Cardiac muscle cell (in vitro differentiated cells and primary cell): ENCODE data around the gene OSBPL9. TPM values are rescaled to one million over a fixed set of nuclear protein-coding genes. Genes with fewer than 3 reads are reported as not detected.
A peak's percentile ranks its signal among the peaks of the same experiment; 100 is the strongest.
"Not testable (repeated sequence)": the region's sequence is repeated elsewhere in the genome, so short reads cannot be mapped to it uniquely, and the experiment has no call there.

Source experiments
- DNase-seq, 2 donors: peaks; one replicate each; pipeline versions ENCODE4 v3.0.0 to v3.0.0-alpha.2; 2010 to 2017; ENCODE audit warnings: low read depth in 1 of 2, low spot score in 1 of 2
- H3K27ac ChIP-seq: fragments of 200-600 bp; sonication (generic); 2 replicates; pipeline ENCODE4 v1.5.1; 2016
- H3K27me3 ChIP-seq: fragments of 200-600 bp; sonication (generic); 2 replicates; pipeline ENCODE4 v1.6.0; 2016; ENCODE audit warnings: control low read depth
- H3K36me3 ChIP-seq: fragments of 200-600 bp; sonication (generic); 2 replicates; pipeline ENCODE4 v1.5.1; 2016; ENCODE audit warnings: control low read depth
- H3K4me1 ChIP-seq: fragments of 200-600 bp; sonication (generic); 2 replicates; pipeline ENCODE4 v1.8.1; 2017; ENCODE audit warnings: low read depth, mild to moderate bottlenecking, mixed run types
- H3K4me3 ChIP-seq: fragments of 200-600 bp; sonication (generic); 2 replicates; pipeline ENCODE4 v1.5.1; 2016; ENCODE audit warnings: mild to moderate bottlenecking
- H3K9me3 ChIP-seq: fragments of 200-600 bp; sonication (generic); 2 replicates; pipeline ENCODE4 v1.5.1; 2017; ENCODE audit warnings: low read depth, mild to moderate bottlenecking, control low read depth
- polyA plus RNA-seq: library from polyadenylated mRNA; unstranded; fragments of >200 nt; fragmentation: Nextera tagmentation; extraction: Ambion mirVana; gene quantifications from 2 replicates; pipeline ENCODE4 v1.2.1, GENCODE V29; 2016
- total RNA-seq: library from RNA; depleted of rRNA; stranded (reverse); fragments of >200 nt; gene quantifications from 2 replicates; pipeline ENCODE4 v1.2.3, GENCODE V29; 2016
- TF ChIP-seq, protein P1 (sequence below): IDR thresholded peaks from 2 replicates; pipeline ENCODE4 v1.5.1; 2012; ENCODE audit warnings: low read depth, mild to moderate bottlenecking, low read length

Gene OSBPL9
- total and polyA plus RNA-seq, 2 experiments from 2014 or later: 103 to 104 TPM

GRCh38 chr1:51607681-51608095 lies 9.2 kb upstream of the OSBPL9 start:
- no peaks in the 10 kb centered on the region for H3K9me3 ChIP-seq
- TF ChIP-seq, protein P1, sequence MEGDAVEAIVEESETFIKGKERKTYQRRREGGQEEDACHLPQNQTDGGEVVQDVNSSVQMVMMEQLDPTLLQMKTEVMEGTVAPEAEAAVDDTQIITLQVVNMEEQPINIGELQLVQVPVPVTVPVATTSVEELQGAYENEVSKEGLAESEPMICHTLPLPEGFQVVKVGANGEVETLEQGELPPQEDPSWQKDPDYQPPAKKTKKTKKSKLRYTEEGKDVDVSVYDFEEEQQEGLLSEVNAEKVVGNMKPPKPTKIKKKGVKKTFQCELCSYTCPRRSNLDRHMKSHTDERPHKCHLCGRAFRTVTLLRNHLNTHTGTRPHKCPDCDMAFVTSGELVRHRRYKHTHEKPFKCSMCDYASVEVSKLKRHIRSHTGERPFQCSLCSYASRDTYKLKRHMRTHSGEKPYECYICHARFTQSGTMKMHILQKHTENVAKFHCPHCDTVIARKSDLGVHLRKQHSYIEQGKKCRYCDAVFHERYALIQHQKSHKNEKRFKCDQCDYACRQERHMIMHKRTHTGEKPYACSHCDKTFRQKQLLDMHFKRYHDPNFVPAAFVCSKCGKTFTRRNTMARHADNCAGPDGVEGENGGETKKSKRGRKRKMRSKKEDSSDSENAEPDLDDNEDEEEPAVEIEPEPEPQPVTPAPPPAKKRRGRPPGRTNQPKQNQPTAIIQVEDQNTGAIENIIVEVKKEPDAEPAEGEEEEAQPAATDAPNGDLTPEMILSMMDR: no peak
- H3K4me3 ChIP-seq: no peak overlapping the region
- H3K36me3 ChIP-seq: no peaks in the 10 kb centered on the region
- H3K27me3 ChIP-seq: no peaks in the 10 kb centered on the region
- DNase-seq: peak in 1 of 2 donors; percentile 52
- H3K27ac ChIP-seq: no peak overlapping the region
- peaks cover 2% of the 10 kb centered on the region for H3K4me1 ChIP-seq

DNA sequence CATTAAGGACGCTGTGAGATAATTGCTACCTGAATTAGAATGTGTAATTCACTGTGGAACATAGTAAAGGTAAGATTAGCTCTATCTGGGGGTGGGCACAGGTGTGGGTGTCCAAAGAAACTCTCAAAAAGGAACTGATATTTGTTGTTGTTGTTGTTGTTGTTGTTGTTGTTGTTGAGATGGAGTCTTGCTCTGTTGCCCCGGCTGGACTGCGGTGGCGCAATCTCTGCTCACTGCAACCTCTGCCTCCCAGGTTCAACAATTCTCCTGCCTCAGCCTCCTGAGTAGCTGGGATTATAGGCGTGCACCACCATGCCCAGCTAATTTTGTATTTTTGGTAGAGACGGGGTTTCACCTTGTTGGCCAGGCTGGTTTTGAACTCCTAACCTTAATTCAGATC lies 6.8 kb upstream of the OSBPL9 start:
- not testable (repeated sequence) for H3K4me3 ChIP-seq, H3K9me3 ChIP-seq, DNase-seq, H3K36me3 ChIP-seq, H3K27ac ChIP-seq, H3K4me1 ChIP-seq, H3K27me3 ChIP-seq

DNA sequence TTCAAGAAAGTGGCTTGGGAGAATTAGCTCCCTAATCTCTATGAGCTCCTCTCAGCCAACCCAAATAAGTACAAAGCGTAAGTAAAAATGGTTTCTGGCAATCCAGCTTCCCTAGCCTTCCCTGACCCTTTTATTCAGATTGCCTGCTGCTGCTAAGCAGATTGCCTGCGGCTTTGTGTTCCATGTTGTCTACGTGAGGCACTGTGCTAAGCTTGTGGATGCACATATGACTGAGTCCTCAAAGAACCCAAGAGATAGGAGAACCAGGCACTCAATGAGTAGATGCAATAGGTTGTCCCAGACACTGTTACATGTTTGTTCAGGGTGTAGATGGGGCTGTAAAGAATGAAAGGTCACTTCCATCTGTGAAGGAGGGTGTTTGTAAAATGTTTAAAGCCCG lies 6.3 kb upstream of the OSBPL9 start:
- no peaks in the 10 kb centered on the region for H3K9me3 ChIP-seq
- H3K4me3 ChIP-seq: no peak overlapping the region
- TF ChIP-seq, protein P1: no peak
- no peaks in the 10 kb centered on the region for H3K27me3 ChIP-seq
- H3K27ac ChIP-seq: no peak overlapping the region
- H3K36me3 ChIP-seq: no peaks in the 10 kb centered on the region
- DNase-seq: no peak
- peaks cover 2% of the 10 kb centered on the region for H3K4me1 ChIP-seq

- Histone ChIP-seq H3K27ac (no peak overlapping the region), H3K27me3 (no peaks in the 10 kb centered on the region), H3K36me3 (no peaks in the 10 kb centered on the region), H3K4me1 (peaks cover 2% of the 10 kb centered on the region), H3K4me3 (no peak overlapping the region), H3K9me3 (no peaks in the 10 kb centered on the region)
- DNase-seq: peak in 1 of 2 donors; percentile 24
- TF ChIP-seq, protein P1: no peak
Measured at GRCh38 chr1:51612447-51612961, 4.4 kb upstream of the OSBPL9 start.

GRCh38 chr1:51615780-51616291 lies 1.1 kb upstream of the OSBPL9 start:
- Histone ChIP-seq H3K9me3 (no peaks in the 10 kb centered on the region), H3K36me3 (no peaks in the 10 kb centered on the region), H3K27me3 (no peaks in the 10 kb centered on the region), H3K27ac (no peak overlapping the region), H3K4me1 (no peaks in the 10 kb centered on the region), H3K4me3 (no peak overlapping the region)
- TF ChIP-seq, protein P1: no peak
- DNase-seq: no peak

DNA sequence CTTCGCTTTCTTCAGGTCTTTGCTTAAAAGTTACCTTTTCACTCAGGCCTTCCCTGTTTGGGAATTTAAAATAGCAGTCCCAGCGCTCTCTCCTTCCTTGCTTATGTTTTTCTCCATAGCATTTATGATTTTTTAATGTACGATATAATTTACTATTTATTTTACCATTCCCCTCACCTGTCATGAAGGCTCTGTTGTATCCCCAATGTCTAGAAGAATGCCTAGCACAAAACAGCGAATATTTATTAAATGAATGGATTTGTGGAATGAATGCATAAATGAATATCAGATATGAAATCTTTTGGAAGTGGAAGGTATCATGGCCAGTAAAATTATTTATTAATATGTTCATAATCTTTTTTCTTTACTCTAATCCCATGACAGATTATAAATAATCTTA lies 402 bp upstream of the OSBPL9 start:
- Histone ChIP-seq H3K27me3 (no peaks in the 10 kb centered on the region), H3K9me3 (no peaks in the 10 kb centered on the region), H3K27ac (no peak overlapping the region), H3K4me1 (no peaks in the 10 kb centered on the region), H3K4me3 (peak overlapping the region; percentile 74), H3K36me3 (no peaks in the 10 kb centered on the region)
- no peak for DNase-seq
- TF ChIP-seq, protein P1: no peak
